ENCODE results near the gene TCF4. TPM values are rescaled to one million over a fixed set of nuclear protein-coding genes. Genes with fewer than 3 reads are reported as not detected.

Gene TCF4
- total and polyA plus RNA-seq, 2 of the 13 experiments (the other 11 are each of a cell fraction or from before 2014, with no cell fraction given), result not detected

DNA sequence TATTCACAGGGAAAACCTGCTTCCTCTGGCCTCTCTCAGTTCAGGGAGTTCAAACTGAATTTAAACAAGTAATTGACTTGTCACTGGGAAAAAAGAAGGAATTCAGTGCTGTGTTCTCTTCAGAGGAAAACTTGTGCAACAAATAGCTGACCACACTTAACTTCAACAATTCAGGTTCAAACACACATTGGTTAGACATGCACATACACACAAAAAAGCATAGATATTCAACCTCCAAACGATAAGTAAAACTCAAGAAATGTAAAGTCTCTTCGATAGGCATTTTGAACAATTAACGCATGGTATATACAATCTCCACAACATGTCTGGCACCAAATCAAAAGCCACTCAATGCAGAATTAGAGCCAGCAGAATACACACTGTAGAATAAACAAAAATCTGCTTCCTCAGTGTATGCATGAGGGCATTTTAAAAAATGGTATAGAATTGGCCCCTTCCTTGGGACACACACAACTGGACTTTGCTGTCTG lies 269.0 kb downstream of the TCF4 start:
- Histone ChIP-seq H3K27ac (ENCODE audit: extremely low read length, insufficient read depth, low read length) (no peak overlapping the region), H3K9ac (ENCODE audit: insufficient read depth, low read depth, low read length) (no peak overlapping the region), H4K20me1 (ENCODE audit: insufficient read depth, low read length) (no peaks in the 10 kb centered on the region), H3K4me2 (ENCODE audit: low read depth, low read length) (no peak overlapping the region), H3K4me1 (ENCODE audit: insufficient read depth, low read length) (no peaks in the 10 kb centered on the region), H3K27me3 (ENCODE audit: control insufficient read depth in 1 of 2, insufficient read depth in 2 of 2, low read length in 2 of 2) (no peaks in the 10 kb centered on the region; a peak in 1 of 5 replicates), H2AFZ (ENCODE audit: low read length) (no peak overlapping the region), H3K79me2 (ENCODE audit: insufficient read depth, low read length) (no peaks in the 10 kb centered on the region), H3K9me3 (ENCODE audit: low read length) (no peaks in the 10 kb centered on the region), H3K36me3 (replicated peaks in 1 of 2; ENCODE audit: control insufficient read depth in 1 of 2, insufficient read depth in 2 of 2, low read length in 2 of 2) (no peaks in the 10 kb centered on the region), H3K4me3 (replicated peaks in 1 of 3; ENCODE audit: insufficient read depth in 1 of 3, low read depth in 2 of 3, low read length in 3 of 3) (no peak overlapping the region)
- DNase-seq (ENCODE audit: low spot score), result no peak
- no TSS peak for BruUV-seq (replicated peaks)
- WGBS (ENCODE audit: low lambda C conversion rate), result 48% methylated on average over 3 of the region's 3 CpGs
- in situ Hi-C loops (cut with HindIII; ENCODE audit: extremely low pct_ligation_motif_present, low pct_unique_long_range_greater_than_20kb) (no loop called here), intact Hi-C loops (cut with micrococcal nuclease; ENCODE audit: unreplicated experiment) (no loop called here)
- no peak for ATAC-seq
- ChIA-PET CTCF (ENCODE audit: low intra/inter-chr PET ratio, low total read pairs) (no interaction called here), POLR2A (no interaction called here)
- TF ChIP-seq ZNF451 (CRISPR knock-in tag; IDR thresholded peaks at IDR 0.05) (no peak), ZNF121 (CRISPR knock-in tag; IDR thresholded peaks at IDR 0.05) (no peak), RAD21 (CRISPR knock-in tag; IDR thresholded peaks at IDR 0.05) (no peak)
- TF ChIP-seq, protein P1, sequence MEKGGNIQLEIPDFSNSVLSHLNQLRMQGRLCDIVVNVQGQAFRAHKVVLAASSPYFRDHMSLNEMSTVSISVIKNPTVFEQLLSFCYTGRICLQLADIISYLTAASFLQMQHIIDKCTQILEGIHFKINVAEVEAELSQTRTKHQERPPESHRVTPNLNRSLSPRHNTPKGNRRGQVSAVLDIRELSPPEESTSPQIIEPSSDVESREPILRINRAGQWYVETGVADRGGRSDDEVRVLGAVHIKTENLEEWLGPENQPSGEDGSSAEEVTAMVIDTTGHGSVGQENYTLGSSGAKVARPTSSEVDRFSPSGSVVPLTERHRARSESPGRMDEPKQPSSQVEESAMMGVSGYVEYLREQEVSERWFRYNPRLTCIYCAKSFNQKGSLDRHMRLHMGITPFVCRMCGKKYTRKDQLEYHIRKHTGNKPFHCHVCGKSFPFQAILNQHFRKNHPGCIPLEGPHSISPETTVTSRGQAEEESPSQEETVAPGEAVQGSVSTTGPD (CRISPR knock-in tag; IDR thresholded peaks at IDR 0.05), result no peak
- no peak for FAIRE-seq

DNA sequence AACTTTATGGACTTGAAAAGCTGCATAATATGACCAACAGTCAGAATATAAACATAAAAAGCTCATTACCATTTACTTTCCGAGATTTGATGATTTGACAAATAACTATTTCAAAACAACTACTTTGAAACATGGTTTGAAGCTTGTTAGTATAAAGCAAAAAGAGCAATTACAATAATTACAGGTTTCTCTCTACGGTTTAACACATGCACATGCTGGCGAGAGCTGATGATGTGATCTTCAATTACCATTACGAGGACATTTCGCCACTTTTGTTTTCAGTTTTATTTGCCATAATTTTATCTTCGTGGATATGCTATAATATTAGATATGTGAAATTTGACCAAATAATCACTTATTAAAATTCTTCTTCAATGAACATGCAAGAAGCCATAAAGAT lies 270.1 kb downstream of the TCF4 start:
- in situ Hi-C loops (cut with HindIII; ENCODE audit: extremely low pct_ligation_motif_present, low pct_unique_long_range_greater_than_20kb) (no loop called here), intact Hi-C loops (cut with micrococcal nuclease; ENCODE audit: unreplicated experiment) (no loop called here)
- no peaks in the 10 kb centered on the region for H3K79me2 ChIP-seq (ENCODE audit: insufficient read depth, low read length)
- no peaks in the 10 kb centered on the region for H3K36me3 ChIP-seq (replicated peaks in 1 of 2; ENCODE audit: control insufficient read depth in 1 of 2, insufficient read depth in 2 of 2, low read length in 2 of 2)
- WGBS (ENCODE audit: low lambda C conversion rate), result 33% methylated on average over 6 of the region's 6 CpGs
- FAIRE-seq, result no peak
- H3K9me3 ChIP-seq (ENCODE audit: low read length), result no peaks in the 10 kb centered on the region
- H2AFZ ChIP-seq (ENCODE audit: low read length), result no peak overlapping the region
- H3K4me1 ChIP-seq (ENCODE audit: insufficient read depth, low read length), result no peaks in the 10 kb centered on the region
- no peak overlapping the region for H3K4me2 ChIP-seq (ENCODE audit: low read depth, low read length)
- no TSS peak for BruUV-seq (replicated peaks)
- H3K27me3 ChIP-seq (ENCODE audit: control insufficient read depth in 1 of 2, insufficient read depth in 2 of 2, low read length in 2 of 2), result no peaks in the 10 kb centered on the region; a peak in 1 of 5 replicates
- no peak overlapping the region for H3K4me3 ChIP-seq (replicated peaks in 1 of 3; ENCODE audit: insufficient read depth in 1 of 3, low read depth in 2 of 3, low read length in 3 of 3)
- H4K20me1 ChIP-seq (ENCODE audit: insufficient read depth, low read length), result no peaks in the 10 kb centered on the region
- ChIA-PET POLR2A (no interaction called here), CTCF (ENCODE audit: low intra/inter-chr PET ratio, low total read pairs) (no interaction called here)
- no peak for DNase-seq (ENCODE audit: low spot score)
- H3K9ac ChIP-seq (ENCODE audit: insufficient read depth, low read depth, low read length), result no peak overlapping the region
- TF ChIP-seq MAFF (IDR thresholded peaks at IDR 0.05; ENCODE audit: low read depth, low read length) (peak; percentile 46; the same call in 1 of the 2 replicates), HMGA1 (CRISPR knock-in tag; conservative IDR thresholded peaks at IDR 0.05) (no peak), MAFK (conservative IDR thresholded peaks at IDR 0.05 in 1 of 2, IDR thresholded peaks at IDR 0.05 in 1 of 2; ENCODE audit: low read length in 2 of 2) (peak; percentile 47 to 48; a peak in 3 of 4 replicates)
- no peak overlapping the region for H3K27ac ChIP-seq (ENCODE audit: extremely low read length, insufficient read depth, low read length)
- ATAC-seq, result no peak

All from HepG2 (cell line).